Activated T-helper 1 cell treated with Interleukin-2 at 50 U/mL for 16 hours (primary cell): Measurements from ENCODE around the gene ARHGDIG.

Experiments used
- DNase-seq: peaks from one replicate; pipeline ENCODE4 v3.0.0-alpha.2; 2020; ENCODE audit warnings: low read depth

The ARHGDIG gene

GRCh38 chr16:280991-281659, 734 bp downstream of the ARHGDIG start:
- no peak for DNase-seq

GRCh38 chr16:281660-282255, 1.4 kb downstream of the ARHGDIG start:
- DNase-seq, result no peak

GRCh38 chr16:282491-282890, 2.1 kb downstream of the ARHGDIG start:
- DNase-seq, result no peak

GRCh38 chr16:283033-283805, 2.8 kb downstream of the ARHGDIG start, which contains the start of gene PDIA2:
Gene PDIA2 (plus strand): TSS chr16:283164. CDS start chr16:283170, 6 bp downstream.
- no peak for DNase-seq

- DNase-seq, result no peak
Observed at GRCh38 chr16:284204-285120, 4.1 kb downstream of the ARHGDIG start.

- no peak for DNase-seq
Observed at GRCh38 chr16:285146-286055, 5.0 kb downstream of the ARHGDIG start.

- DNase-seq, result no peak
Observed at GRCh38 chr16:286491-287297, 6.3 kb downstream of the ARHGDIG start.

- no peak for DNase-seq
Observed at GRCh38 chr16:287298-287811, 7.0 kb downstream of the ARHGDIG start.

- DNase-seq, result no peak
Observed at GRCh38 chr16:287981-288920, 7.9 kb downstream of the ARHGDIG start.

- no peak for DNase-seq
Observed at GRCh38 chr16:289395-289997, 9.1 kb downstream of the ARHGDIG start.

GRCh38 chr16:290015-290680, 9.8 kb downstream of the ARHGDIG start:
- no peak for DNase-seq

GRCh38 chr16:290681-291405, 10.5 kb downstream of the ARHGDIG start:
- no peak for DNase-seq

GRCh38 chr16:291539-291938, 11.1 kb downstream of the ARHGDIG start:
- DNase-seq, result no peak

- DNase-seq, result no peak
Observed at GRCh38 chr16:293043-293775, 12.8 kb downstream of the ARHGDIG start.

- DNase-seq, result no peak
Observed at GRCh38 chr16:296276-296675, 15.9 kb downstream of the ARHGDIG start.

- no peak for DNase-seq
Observed at GRCh38 chr16:296806-297510, 16.6 kb downstream of the ARHGDIG start.
